SK-N-DZ (cell line): Measurements from ENCODE around the gene SKIC8.

Experiments used
- DNase-seq: peaks from one replicate; pipeline ENCODE4 v3.0.0-alpha.2; 2015; ENCODE audit warnings: low spot score

The SKIC8 gene

DNA sequence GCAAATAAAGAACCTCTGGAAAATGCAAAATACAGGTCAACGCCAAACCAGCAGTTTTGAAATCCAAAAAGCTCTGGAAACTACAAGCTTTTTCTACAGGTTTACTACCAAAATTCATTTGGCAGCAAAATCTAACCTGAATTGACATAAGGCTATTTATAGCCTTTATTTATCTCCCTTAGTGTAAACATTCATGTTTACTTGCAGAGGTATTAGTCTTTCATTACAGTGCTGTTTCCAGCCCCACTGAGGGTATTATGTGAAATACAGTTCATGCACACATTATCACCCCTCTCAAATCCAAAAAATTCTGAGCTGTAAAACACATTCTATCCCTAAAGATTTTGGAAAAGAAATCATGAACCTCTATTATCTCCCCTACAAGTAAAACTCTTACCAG, 7.2 kb downstream of the SKIC8 start:
- DNase-seq: no peak

DNA sequence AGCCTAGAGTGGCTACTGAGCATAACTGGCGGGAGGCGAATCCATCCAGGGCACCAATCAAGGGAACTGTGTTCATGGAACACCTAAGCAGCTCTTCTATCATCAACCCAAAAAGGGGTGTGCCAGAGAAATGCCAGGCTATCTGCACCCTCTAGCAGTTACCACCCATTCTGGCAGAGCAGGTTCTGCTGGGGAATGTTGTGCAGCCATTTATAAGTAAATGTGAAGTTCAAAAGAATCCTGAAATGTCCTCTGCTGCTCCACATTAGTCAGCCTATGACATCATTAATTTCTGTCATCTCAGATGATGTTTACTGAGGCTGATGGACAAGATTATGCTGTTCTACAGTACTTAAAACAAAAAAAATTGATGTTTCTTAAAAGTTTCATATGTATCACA, 7.7 kb downstream of the SKIC8 start:
- DNase-seq: no peak

DNA sequence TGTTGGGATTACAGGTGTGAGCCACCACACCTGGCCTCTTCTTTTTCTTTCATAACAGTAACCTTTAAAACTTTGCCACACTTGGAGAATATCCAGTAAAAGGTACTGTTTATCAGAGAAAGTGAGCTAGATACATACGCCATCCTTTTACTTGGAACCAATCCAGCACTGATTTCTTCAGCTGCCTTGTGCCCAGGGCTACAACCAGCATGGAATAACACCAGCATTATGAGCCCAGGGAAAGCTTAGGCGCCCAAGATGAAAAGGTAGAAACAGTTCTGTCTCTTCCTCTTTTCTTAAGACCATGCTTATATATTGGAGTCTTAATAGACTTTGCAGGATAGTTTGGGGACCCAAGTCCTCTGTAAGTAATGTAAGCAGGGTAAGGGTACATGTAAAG, 8.4 kb downstream of the SKIC8 start:
- DNase-seq: no peak

DNA sequence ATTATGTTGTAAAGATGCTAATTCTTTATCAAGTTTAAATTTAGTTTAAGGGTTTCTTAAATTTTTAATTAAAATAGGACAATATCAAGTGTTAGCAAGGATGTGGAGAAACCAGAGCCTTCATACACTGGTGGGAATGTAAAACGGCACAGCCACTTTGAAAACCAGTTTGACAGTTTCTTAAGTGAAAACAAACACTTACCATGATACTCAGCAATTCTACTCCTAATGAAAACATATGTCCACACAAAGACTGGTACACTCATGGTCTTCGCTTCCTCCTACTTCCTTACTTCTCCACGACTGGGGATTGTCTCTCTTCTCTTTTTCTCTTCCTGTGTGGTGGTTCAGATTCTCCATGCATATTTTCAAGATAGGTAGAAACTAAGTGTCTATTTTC, 9.2 kb downstream of the SKIC8 start:
- DNase-seq: no peak

DNA sequence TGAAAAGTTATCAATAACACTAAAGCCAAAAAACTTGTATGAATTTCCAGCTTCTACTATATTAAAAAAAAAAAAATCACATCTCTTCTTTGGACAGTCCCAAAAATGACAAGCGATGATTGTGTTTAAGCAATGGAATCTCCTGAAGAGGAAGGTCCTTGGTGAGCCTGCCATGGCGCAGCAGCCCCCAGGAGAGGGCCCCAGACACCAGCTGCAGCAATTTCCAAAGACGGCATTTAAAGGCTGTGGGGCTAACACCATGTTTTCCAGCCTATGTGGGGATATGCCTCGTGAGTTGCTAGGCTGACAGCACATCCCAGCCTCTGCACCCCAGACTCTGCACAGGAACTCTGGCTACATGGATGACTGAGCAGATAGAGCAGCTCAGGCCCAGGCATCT, 14.7 kb downstream of the SKIC8 start:
- DNase-seq: no peak

DNA sequence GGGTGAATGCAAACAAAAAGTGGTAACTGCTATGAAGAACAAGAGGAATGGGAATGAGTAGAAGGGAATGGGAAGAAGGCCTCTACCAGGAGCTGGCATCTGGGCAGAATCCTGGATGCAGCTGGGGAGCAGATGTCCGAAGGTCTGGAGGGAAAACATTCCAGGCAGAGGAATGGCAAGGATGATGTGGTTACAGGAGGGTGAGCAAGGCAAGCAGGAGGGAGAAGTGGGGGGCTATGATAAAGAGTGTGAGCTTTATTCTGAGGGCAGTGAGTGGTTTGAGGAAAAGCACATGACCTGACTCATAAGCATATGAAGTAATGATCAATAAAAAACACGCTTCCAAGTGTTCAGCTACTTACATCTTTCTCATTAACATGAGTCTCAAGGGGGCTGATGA, 17.1 kb downstream of the SKIC8 start:
- DNase-seq: no peak

DNA sequence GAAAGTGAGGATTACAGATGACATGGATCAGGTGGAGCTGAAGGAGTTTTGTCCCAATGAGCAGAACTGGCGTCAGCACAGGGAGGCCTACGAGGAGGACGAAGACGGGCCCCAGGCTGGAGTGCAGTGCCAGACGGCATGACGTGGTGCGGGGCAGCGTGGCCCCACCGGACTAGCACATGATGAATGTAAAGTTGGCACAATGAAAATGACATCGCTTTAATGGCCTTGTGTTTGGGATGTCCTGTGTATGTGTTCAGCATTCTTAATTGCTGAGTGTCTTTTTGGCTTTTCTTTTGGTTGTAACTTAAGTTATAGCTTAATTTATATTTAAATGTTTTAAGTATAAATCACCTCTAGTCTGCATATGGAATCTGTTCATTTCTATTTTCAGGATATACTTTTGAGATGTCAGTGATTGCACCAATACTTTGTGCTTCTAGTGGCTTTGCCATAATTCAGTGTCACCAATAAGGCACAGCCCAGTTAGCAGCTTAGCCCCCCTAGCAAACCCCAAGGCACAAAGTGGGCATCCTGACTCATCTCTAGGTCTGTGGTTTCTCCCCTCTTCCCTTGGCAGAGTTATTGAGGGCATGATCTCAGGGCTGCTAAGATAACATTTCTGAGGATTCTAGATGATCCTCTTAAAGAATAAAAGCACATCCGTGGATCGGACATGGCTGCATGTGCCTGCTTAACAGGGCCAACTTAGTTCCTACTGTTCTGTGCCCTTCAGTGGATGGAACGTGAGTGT, 18.9 kb downstream of the SKIC8 start:
- DNase-seq: no peak

DNA sequence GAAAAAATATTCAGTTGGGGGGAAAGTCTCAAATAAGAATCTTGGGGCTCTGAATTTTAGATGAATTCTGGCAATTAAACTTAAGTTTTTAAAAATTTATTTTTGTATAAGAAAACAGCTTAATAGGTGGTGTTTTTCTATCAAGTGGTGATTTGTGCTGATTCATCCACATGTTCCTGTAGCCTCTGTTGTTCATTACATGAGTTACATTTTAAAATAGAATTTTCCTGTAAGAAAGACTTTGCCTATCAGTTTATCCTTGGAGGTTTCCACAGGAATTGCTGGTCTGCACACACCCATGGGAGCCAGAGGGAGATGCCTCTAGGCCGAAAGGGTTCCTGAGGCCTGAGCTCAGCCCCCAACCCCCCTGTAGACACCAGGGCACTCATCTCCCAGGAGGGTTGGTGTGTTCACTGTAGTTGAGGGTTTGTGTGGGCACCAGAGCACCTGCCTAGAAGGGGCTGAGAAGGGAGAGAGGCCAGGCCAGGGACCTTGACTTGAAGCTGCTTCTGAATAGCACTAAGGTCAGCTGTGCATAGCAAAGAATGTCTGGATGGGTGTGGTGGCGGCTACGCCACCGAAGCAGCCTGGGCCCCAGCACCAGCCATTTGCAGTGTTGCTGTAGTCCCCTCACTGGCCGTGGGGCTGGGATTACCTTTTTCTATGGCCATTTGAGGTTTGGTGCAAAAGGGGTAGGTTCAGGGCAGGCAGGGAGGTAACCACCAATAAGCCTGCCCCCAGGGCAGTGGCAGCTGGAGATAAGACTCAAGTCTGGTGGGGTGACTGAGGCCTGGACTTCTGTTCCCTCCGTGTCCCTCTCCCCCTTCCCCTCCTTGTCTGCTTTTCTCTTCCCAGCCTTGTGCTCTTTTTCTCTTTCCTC, 23.1 kb downstream of the SKIC8 start:
- no peak for DNase-seq

DNA sequence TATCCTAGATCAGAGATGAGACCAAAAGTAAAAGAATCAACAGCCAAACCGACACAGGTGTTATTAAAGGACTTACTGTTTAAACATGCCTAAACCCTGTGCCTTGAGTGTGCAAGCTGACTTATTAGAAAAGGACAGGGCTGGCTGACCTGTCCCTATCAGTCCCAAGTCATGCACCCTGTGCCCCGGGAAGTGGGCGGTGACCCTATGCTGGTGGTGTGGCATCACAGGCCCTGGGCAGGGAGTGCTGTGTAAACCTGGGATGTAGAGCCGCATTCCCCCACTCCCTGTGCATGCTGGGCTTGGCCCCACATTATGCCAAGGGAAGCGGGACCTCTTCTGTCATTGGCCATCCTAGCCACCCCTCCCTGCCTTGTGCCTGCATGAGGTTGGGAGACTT, 24.4 kb downstream of the SKIC8 start:
- DNase-seq: no peak

DNA sequence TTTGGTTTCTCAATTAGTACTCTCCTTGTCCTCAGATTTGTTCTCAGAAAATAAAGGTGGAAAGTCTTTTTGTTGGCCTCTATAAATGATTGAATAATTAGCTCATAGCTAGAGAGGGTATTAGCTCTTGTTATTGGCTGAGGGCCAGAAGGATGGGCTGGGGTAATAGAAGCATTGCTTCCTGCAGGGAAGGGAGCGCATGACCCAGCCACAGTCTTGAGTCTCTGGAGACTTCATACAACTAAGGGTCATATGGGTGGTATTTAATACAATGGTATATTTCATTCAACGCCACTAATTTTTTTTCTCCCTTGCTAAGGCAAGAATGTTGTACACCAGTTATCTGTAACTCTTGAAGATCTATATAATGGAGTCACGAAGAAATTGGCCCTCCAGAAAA, 26.6 kb downstream of the SKIC8 start:
- DNase-seq: no peak

DNA sequence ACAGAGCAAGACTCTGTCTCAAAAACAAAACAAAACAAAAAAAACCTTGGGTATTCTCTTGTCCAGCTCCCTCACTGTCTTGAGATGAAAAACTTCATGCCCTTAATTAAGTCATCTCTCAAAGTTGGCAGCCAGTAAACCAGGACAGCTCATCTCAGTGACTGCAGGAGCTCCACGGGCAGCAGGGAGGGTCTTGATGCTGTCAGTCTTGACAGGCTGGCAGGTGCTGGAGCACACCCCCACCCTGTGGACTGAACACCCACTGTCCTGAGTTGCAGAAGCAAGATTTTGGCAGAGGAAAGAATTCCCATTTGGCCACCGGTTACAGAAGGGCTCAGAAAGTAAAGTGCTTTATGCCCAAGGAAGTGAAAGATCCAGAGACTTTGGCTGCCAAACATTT, 27.1 kb downstream of the SKIC8 start:
- DNase-seq: peak; percentile 15

DNA sequence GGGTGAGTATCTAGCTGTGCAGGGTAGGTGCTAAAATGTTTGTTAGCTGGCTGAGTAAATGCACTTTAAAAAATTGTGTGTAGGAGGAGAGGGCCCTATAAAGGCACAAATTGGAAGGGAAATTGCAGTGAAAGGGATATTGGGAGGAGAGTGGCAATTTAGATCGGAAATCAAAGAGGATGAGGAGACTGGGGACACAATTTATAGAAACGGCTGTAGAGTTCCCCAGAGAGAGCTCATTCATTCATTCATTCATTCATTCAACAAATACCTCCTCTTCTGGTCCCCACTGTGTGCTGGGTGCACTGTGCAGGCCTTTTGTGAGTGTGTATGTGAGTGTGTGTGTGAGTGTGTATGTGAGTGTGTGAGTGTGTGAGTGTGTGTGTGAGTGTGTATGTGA, 32.6 kb downstream of the SKIC8 start:
- no peak for DNase-seq

DNA sequence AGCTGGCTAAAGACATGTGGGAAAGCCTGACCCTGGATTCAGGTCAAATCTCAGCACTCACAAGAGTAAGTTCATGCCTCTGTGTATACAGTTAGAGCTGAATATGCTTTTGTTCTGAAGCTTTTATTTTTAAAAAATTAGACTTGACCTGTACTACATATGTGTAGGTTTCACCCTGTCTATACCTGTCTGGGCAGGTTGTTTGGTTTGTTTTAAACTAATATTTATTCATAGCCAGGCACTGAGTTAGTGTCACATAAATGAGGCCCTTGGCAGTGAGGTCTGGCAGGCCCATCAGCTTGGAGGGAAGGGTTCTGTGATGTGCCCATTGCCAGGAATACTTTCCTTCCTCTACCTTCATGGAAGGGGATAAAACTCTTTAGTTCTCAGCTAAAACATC, 33.2 kb downstream of the SKIC8 start:
- DNase-seq: no peak

DNA sequence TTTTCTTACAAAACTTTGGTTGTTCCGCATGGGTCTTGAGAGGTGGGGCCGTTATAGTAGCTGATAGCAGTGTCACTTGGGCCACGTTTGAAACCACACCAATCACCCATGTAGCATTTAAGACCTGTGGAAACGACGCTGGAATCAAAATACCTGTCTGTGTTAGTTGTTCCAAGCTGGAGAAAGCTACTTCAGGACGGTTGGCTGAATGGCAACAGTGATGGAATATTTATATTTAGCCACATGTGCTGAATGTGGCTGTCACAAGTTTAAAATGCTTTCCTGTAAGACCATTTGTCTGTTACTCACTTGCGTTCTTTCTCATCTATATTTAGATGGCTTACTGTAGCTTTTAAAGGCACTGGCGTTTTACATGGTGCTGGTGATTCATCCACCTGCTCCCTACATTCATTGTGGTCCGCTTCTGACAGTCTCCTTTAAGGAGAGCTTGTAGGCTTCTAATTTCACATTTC, 33.6 kb downstream of the SKIC8 start:
- DNase-seq: no peak

DNA sequence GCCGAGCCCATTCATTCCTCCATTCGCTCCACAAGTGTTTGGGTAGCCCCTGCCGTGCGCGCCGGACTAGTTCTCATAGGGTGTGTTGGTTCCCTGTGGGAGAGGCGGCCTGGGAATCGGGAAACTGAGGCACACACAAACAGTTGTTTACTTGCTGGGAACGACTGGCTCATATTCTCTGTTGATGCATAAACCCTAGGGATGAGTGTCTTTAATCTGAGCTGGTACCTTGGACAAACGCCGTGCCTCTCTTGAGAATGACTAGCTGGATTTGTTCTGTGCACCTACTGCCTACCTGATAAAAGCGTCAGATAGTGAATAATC, 34.3 kb downstream of the SKIC8 start:
- no peak for DNase-seq

DNA sequence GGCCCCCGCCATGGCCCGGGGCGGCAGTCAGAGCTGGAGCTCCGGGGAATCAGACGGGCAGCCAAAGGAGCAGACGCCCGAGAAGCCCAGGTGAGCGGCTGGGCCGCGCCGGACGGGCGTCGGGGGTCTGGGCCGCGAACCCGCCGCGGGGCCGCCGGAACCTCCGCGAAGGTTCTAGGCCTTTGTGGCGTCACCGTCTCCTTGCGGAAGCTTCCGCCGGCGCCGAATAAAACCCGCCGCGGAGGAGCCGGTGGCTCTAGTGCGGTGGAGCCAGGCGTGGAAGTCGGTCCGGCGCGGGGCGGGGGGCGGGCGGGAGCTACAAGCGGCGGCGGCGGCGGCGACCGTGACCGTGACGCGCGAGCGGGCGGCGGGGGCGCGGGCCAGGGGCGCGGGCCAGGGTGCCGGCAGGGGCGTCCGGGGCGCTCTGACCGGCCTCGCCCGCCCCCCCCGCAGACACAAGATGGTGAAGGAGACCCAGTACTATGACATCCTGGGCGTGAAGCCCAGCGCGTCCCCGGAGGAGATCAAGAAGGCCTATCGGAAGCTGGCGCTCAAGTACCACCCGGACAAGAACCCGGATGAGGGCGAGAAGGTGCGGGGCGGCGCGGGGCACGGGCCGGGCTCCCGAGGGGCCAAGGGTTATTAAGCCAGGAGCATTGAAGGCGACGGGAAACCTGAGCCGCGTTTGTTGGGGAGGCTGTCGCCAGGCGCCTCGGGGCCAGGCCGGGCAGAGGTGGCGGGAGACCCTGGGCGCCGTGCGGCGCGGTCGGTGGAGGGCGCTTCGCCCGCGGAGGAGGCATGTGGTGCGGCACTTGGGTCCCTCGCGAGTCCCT, 34.9 kb downstream of the SKIC8 start, which contains the start of gene DNAJA4:
TSS of gene DNAJA4 (plus strand) at position 259 of the 833 bp plus-strand sequence. CDS start at position 461, 202 bp downstream.
- DNase-seq: no peak

DNA sequence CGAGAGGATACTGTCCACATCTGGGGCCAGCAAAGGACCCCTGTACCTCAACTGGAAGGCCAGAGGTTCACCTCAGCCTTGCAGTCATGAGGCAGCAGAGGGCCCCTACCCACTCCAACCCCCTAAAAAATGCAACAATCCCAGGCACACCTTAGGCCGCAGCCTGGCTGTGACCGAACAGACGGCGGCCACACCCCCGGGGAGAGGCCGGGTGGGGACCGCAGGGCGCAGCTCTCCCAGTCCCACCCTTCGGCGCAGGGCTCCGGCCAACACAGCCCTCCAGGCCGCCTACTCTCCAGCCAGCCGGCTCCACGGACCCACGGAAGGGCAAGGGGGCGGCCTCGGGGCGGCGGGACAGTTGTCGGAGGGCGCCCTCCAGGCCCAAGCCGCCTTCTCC, 35.5 kb downstream of the SKIC8 start:
- DNase-seq: no peak

DNA sequence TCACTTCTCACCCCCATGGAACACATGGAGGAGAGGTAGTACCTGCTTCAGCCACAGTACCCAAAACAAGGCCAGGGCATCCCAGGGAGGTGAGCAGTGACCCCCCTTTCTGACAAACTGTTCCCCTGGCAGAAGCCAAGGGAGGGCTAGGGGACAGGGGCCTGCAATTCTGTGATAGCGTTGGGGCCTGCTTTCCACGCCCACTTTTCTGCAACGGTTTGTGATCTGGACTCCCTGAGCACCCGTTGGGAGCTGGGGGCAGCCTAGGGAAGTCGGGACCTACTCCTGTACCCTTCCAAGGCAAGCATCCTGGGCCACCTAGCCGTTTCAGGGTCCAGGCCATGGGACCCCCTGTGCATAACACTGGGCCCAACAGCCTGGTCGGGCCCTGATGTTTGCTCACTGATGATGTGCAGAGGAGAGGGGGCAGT, 36.0 kb downstream of the SKIC8 start:
- DNase-seq: no peak

DNA sequence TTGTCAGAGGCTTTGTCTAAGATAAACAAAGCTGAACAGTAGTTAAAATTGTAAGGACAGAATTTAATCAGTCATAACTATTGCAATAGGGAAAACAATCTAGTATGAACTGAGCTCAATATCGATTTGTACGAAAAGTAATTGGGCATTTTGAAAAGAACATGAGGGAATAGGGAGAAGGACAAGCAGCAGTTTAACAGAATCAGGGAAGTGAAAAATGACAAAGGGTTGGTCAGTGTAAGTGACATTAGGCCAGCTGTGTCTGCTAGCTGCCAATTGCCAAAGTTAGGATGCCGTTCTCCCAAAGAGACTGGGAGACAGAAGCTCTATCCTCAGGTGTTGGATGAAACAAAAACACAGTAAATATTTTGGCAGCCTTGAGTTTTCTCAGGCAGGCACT, 38.3 kb downstream of the SKIC8 start:
- DNase-seq: no peak

DNA sequence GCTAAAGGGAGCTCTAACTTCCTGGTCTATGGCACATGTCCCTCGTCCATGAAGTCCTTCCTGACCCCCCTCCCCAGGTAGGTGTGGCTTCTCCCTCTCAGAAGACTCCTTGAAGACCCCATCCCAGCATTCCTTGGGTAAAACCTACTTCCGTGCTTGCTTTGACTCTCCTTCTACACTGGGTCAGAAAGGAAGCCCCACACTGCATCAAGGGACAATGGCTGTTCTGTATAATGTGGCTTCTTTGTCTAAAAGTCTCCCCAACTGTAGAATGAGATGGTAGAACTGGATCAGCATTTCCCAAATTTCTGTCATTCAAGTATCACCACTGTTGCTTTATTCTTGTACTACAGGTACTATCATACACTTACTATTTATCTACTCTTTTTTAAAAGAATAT, 38.9 kb downstream of the SKIC8 start:
- DNase-seq: no peak

DNA sequence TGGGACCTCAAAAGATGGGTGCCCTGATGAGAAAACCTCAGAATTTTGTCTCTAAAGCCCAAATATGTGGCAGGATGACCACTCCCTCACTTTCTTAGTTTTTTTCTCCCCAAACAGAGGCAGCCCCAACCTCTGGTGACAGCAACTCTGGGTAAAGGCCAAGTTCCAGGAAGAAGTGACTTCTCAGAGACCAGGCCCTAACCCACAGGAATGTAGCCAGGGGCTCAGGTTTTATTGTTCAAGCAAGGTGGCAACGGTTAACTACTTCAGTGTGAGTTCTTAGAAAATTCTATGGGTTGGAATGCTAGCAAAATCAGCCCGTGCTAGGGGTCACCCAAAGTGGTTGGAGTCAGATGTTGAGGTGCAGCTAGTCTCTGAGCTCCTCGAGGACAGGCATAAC, 40.2 kb downstream of the SKIC8 start:
- DNase-seq: no peak

DNA sequence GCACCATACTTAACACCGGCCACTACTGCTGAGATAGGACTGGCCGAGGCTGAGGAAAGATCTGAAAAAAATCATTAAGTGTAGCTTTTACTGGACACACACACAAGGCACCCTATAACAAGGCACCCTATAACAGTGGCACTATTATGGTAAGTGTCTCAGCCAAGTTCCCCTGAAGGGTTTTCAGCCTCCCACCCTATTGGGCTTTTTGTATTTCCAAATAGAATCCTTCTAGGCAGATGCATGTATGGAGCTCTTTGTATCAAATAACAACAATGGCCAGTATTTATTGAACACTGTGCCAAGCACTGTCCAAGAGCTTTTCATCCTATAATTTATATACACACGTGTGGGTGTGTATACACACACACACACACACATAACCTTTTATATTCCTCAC, 41.7 kb downstream of the SKIC8 start:
- no peak for DNase-seq
